HG03196 (cell line): ENCODE data around the gene C11orf58.

ENCODE experiments used
- ATAC-seq: cut with Tn5 transposase; IDR thresholded peaks from one replicate; pipeline ENCODE4 v1.9.1; 2021; ENCODE audit not compliant: unreplicated experiment

Gene C11orf58

GRCh38 chr11:16784097-16784496 is 45.6 kb downstream of the C11orf58 start:
- ATAC-seq, result no peak

- ATAC-seq, result no peak
These were observed 46.2 kb downstream of the C11orf58 start for GRCh38 chr11:16784666-16785065.

GRCh38 chr11:16785520-16786128 is 47.2 kb downstream of the C11orf58 start:
- ATAC-seq, result peak; percentile 69

GRCh38 chr11:16786131-16786530 is 47.7 kb downstream of the C11orf58 start:
- no peak for ATAC-seq

GRCh38 chr11:16787035-16787742 is 48.7 kb downstream of the C11orf58 start:
- no peak for ATAC-seq

GRCh38 chr11:16788141-16789062 is 50.0 kb downstream of the C11orf58 start:
- ATAC-seq, result peak; percentile 56

- ATAC-seq, result no peak
These were observed 50.6 kb downstream of the C11orf58 start for GRCh38 chr11:16789063-16789420.

GRCh38 chr11:16789560-16790485 is 51.4 kb downstream of the C11orf58 start:
- no peak for ATAC-seq

- no peak for ATAC-seq
These were observed 52.2 kb downstream of the C11orf58 start for GRCh38 chr11:16790486-16791190.

GRCh38 chr11:16791191-16791961 is 52.9 kb downstream of the C11orf58 start:
- ATAC-seq, result no peak

GRCh38 chr11:16792426-16792825 is 54.0 kb downstream of the C11orf58 start:
- ATAC-seq, result no peak

GRCh38 chr11:16793009-16793408 is 54.6 kb downstream of the C11orf58 start:
- no peak for ATAC-seq

- no peak for ATAC-seq
These were observed 55.1 kb downstream of the C11orf58 start for GRCh38 chr11:16793511-16793910.

GRCh38 chr11:16794047-16794818 is 55.8 kb downstream of the C11orf58 start:
- no peak for ATAC-seq

- no peak for ATAC-seq
These were observed 56.7 kb downstream of the C11orf58 start for GRCh38 chr11:16795146-16795545.

- no peak for ATAC-seq
These were observed 57.9 kb downstream of the C11orf58 start for GRCh38 chr11:16796311-16796710.

GRCh38 chr11:16797776-16798175 is 59.3 kb downstream of the C11orf58 start:
- ATAC-seq, result no peak

- ATAC-seq, result no peak
These were observed 60.8 kb downstream of the C11orf58 start for GRCh38 chr11:16799221-16799620.

- no peak for ATAC-seq
These were observed 61.4 kb downstream of the C11orf58 start for GRCh38 chr11:16799890-16800289.
